ENCODE data around the gene MEF2A.

The MEF2A gene

GRCh38 chr15:99564221-99565048 is 1.3 kb upstream of the MEF2A start:
- no peak for DNase-seq (ENCODE audit: low read depth)

- DNase-seq (ENCODE audit: low read depth), result no peak
These were observed 810 bp upstream of the MEF2A start for GRCh38 chr15:99565049-99565298.

GRCh38 chr15:99566157-99566897 is 543 bp downstream of the MEF2A start:
- DNase-seq (ENCODE audit: low read depth), result no peak

- no peak for DNase-seq (ENCODE audit: low read depth)
These were observed 3.0 kb downstream of the MEF2A start for GRCh38 chr15:99568625-99569352.

- DNase-seq (ENCODE audit: low read depth), result no peak
These were observed 5.5 kb downstream of the MEF2A start for GRCh38 chr15:99571299-99571698.

GRCh38 chr15:99574048-99574447 is 8.3 kb downstream of the MEF2A start:
- DNase-seq (ENCODE audit: low read depth), result no peak

GRCh38 chr15:99574502-99574901 is 8.7 kb downstream of the MEF2A start:
- DNase-seq (ENCODE audit: low read depth), result no peak

- no peak for DNase-seq (ENCODE audit: low read depth)
These were observed 13.0 kb downstream of the MEF2A start for GRCh38 chr15:99578809-99579208.

GRCh38 chr15:99580076-99580475 is 14.3 kb downstream of the MEF2A start:
- DNase-seq (ENCODE audit: low read depth), result no peak

GRCh38 chr15:99582508-99582960 is 16.8 kb downstream of the MEF2A start:
- DNase-seq (ENCODE audit: low read depth), result no peak

- DNase-seq (ENCODE audit: low read depth), result no peak
These were observed 18.4 kb downstream of the MEF2A start for GRCh38 chr15:99584081-99584600.

GRCh38 chr15:99586121-99586520 is 20.3 kb downstream of the MEF2A start:
- DNase-seq (ENCODE audit: low read depth), result no peak

GRCh38 chr15:99589801-99590200 is 24.0 kb downstream of the MEF2A start:
- no peak for DNase-seq (ENCODE audit: low read depth)

GRCh38 chr15:99590913-99591646 is 25.3 kb downstream of the MEF2A start:
- DNase-seq (ENCODE audit: low read depth), result no peak

- DNase-seq (ENCODE audit: low read depth), result no peak
These were observed 26.5 kb downstream of the MEF2A start for GRCh38 chr15:99592145-99592791.

GRCh38 chr15:99593070-99593469 is 27.3 kb downstream of the MEF2A start:
- DNase-seq (ENCODE audit: low read depth), result no peak

GRCh38 chr15:99594916-99595315 is 29.1 kb downstream of the MEF2A start:
- no peak for DNase-seq (ENCODE audit: low read depth)

GRCh38 chr15:99598296-99598695 is 32.5 kb downstream of the MEF2A start:
- DNase-seq (ENCODE audit: low read depth), result no peak

GRCh38 chr15:99603828-99604227 is 38.0 kb downstream of the MEF2A start:
- no peak for DNase-seq (ENCODE audit: low read depth)

GRCh38 chr15:99604865-99605264 is 39.1 kb downstream of the MEF2A start:
- no peak for DNase-seq (ENCODE audit: low read depth)

GRCh38 chr15:99605490-99605931 is 39.7 kb downstream of the MEF2A start:
- no peak for DNase-seq (ENCODE audit: low read depth)

All from activated T-cell treated with anti-CD3 and anti-CD28 coated beads for 48 hours (primary cell).